ENCODE data around the gene ELAPOR1.
"Not testable (repeated sequence)": the region's sequence is repeated elsewhere in the genome, so short reads cannot be mapped to it uniquely, and the experiment has no call there.

Gene ELAPOR1

DNA sequence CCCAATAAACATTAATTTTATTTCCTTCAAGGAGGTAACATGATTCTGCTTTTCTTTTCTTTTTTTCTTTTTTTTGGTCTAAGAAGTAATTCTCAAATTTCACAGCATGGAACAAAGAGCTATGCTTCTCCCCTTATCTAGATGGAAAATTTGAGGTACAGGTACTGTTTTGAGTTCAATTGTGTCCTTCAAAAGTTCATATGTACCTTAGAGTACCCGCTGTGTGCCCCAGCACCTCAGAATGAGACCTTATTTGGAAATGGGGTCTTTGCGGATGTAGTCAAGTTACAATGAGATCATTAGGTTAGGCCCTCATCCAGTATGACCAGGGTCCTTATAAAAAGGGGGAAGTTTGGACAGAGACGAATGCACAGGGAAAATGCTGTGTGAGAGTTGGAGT, 22.0 kb downstream of the ELAPOR1 start:
- no peak for DNase-seq (ENCODE audit: low read depth in 2 of 2)

GRCh38 chr1:109136766-109137165, 22.9 kb downstream of the ELAPOR1 start:
- DNase-seq (ENCODE audit: low read depth in 2 of 2): no peak

DNA sequence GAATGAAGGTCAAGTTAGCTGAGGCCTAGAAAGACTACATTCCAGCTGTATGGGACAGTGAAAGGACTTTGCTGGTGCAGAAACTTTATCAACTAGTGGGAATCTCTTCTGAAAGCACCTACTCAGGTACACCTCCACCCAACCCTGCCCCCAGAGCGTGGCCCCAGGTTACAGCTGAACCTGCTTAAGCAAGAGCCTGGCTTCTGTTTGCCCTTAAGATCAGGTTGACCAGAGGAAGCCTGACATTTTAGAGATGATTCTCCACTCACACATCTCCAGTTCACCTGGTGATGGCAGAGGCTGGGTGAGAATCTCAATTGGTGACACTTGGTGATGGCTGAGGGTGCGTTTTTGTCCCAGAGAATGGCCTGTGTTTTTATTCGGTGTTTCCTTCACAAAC, 24.0 kb downstream of the ELAPOR1 start:
- no peak for DNase-seq (ENCODE audit: low read depth in 2 of 2)

- DNase-seq (ENCODE audit: low read depth in 2 of 2): no peak
Observed at GRCh38 chr1:109138358-109138757, 24.4 kb downstream of the ELAPOR1 start.

- DNase-seq (ENCODE audit: low read depth in 2 of 2): no peak
Observed at GRCh38 chr1:109140392-109140791, 26.5 kb downstream of the ELAPOR1 start.

- DNase-seq (ENCODE audit: low read depth in 2 of 2): no peak
Observed at GRCh38 chr1:109142260-109142659, 28.3 kb downstream of the ELAPOR1 start.

GRCh38 chr1:109142725-109143124, 28.8 kb downstream of the ELAPOR1 start:
- DNase-seq (ENCODE audit: low read depth in 2 of 2): not testable (repeated sequence)

GRCh38 chr1:109148987-109149561, 35.2 kb downstream of the ELAPOR1 start:
- DNase-seq (ENCODE audit: low read depth in 2 of 2): no peak

GRCh38 chr1:109149874-109150601, 36.1 kb downstream of the ELAPOR1 start:
- no peak for DNase-seq (ENCODE audit: low read depth in 2 of 2)

- no peak for DNase-seq (ENCODE audit: low read depth in 2 of 2)
Observed at GRCh38 chr1:109151146-109151990, 37.5 kb downstream of the ELAPOR1 start.

GRCh38 chr1:109152196-109152595, 38.3 kb downstream of the ELAPOR1 start:
- DNase-seq (ENCODE audit: low read depth in 2 of 2): no peak

- no peak for DNase-seq (ENCODE audit: low read depth in 2 of 2)
Observed at GRCh38 chr1:109156916-109157385, 43.0 kb downstream of the ELAPOR1 start.

- no peak for DNase-seq (ENCODE audit: low read depth in 2 of 2)
Observed at GRCh38 chr1:109158433-109158832, 44.5 kb downstream of the ELAPOR1 start.

DNA sequence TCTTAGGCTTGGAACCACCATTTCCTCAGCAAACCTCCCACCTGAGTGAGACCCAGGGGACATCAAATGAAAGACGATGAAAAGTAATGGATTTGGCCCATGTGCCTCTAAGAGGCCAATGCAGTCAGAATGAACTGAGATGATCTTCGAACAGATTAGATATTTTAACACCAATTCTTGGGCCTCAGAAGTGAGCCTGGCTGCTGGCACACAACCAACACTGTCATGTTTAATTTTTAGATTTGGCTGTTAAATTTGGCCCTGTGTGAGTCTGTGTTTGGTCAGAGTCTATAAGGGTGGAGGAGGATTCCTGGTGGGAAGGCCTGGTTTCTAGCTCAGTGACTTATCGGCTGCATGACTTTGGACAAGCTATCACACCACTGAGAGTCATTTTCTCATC, 45.4 kb downstream of the ELAPOR1 start:
- no peak for DNase-seq (ENCODE audit: low read depth in 2 of 2)

DNA sequence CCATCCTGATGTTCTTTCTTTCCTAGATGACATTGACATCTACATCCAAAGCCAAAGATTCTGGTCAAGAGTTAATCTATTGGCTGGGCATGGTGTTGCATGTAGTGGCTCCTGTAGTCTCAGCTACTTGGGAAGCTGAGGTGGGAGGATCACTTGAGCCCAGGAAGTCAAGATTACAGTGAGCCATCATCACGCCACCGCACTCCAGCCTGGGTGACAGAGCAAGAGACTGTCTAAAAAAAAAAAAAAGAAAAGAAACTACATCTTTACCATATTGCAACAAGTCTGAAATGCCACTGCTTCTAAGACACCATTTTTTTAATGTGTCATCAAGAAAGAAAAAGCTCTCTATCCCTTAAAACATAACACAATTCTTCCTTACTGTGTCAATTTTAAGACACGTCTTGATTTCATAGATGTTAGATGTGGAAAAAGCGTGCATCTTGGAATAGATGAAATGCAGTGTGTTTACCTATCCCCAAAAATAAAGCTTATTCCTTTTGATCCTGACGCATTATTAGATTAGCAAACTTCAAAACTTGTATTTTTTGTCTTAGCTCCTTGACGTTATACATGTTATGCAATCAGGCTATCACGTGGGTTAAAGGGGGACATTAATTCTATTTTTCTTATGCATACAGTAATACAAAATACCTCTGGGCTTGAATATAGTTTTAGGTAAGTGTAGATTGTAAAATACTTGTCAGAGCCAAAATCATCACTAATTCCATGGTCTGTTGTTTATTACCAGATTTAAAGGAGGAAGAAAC, 46.3 kb downstream of the ELAPOR1 start:
- no peak for DNase-seq (ENCODE audit: low read depth in 2 of 2)

DNA sequence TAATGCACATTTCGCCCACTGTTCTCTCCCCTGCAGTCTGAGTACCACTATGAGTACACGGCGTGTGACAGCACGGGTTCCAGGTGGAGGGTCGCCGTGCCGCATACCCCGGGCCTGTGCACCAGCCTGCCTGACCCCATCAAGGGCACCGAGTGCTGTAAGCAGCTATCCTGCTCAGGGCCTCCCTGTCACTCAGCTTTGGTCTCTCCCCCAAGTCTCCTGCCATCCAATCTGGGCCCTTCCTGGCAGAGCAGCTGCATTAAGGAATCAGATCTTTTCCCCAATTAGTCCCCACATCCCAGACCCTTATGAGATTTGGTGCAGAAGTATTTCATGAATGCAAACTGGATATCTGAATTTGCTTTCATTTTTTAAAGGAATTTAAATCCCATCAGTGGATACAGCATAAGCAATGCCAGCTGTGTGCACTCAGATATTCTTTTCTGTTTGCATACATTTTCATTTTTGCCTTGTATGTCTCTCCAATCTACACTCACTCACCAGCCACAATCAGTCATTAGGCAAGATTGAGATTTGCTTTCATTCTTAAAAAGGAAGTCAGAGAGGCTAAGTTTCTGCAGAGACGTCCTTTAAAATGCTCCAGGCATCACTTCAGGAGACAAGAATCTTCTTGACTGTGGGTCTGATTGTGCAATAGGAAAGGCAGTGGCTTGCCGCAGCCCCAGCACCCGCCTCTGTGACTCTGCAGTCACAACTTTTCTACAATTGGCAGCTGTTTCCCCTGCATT, 48.1 kb downstream of the ELAPOR1 start:
- no peak for DNase-seq (ENCODE audit: low read depth in 2 of 2)

DNA sequence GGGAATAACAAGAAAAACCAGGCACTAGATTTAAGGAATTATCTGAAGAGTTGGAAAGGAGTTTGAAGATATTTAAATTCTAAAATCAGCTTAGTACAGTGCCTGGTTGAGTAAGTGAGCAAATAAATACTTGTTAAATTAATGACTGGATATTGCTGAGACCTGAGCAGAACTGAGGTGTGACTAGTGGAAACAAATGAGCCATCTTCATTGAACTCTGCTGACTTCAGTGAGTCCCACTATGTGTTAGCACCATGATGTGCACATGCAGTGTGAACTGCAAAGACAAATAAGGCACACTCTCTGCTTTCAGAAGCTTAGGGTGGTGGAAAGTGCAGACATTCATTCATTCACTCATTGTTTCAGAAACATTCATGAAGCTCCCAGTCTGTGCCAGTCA, 48.7 kb downstream of the ELAPOR1 start:
- no peak for DNase-seq (ENCODE audit: low read depth in 2 of 2)

GRCh38 chr1:109163551-109163950, 49.6 kb downstream of the ELAPOR1 start:
- DNase-seq (ENCODE audit: low read depth in 2 of 2): no peak

All from stimulated activated CD4-positive, alpha-beta T cell treated with anti-CD3 and anti-CD28 coated beads, Interleukin-1b, Interleukin-23, amount 100 ng/mL, for 4 hours (primary cell).